HEK293T (cell line): ENCODE results near the gene KANK3.

Experiments used
- CTCF ChIA-PET: fragments of 350-600 bp; formaldehyde crosslinking; extraction: SDS; loops from one replicate; lab custom pipeline; 2021; ENCODE audit warnings: antibody characterized with exemption, inconsistent platforms; lab: Yijun Ruan, JAX
- POLR2A ChIA-PET: fragments of 350-600 bp; formaldehyde crosslinking; extraction: SDS; loops from one replicate; lab custom pipeline; 2020; ENCODE audit warnings: antibody characterized with exemption, inconsistent platforms; lab: Yijun Ruan, JAX
- DNase-seq: peaks from one replicate; pipeline ENCODE4 v3.0.0; 2012; ENCODE audit warnings: mixed read lengths; ENCODE audit errors: extremely low spot score
- ARNT ChIP-seq: fragments of 450-650 bp; IDR thresholded peaks from 2 replicates; pipeline ENCODE4 v1.6.1; 2017; ENCODE audit warnings: mild to moderate bottlenecking
- BHLHE40 ChIP-seq: fragments of 450-650 bp; IDR thresholded peaks from 2 replicates; pipeline ENCODE4 v1.6.1; 2016; ENCODE audit warnings: mild to moderate bottlenecking, moderate library complexity, borderline replicate concordance
- CTBP1 ChIP-seq: fragments of 450-650 bp; IDR thresholded peaks from 2 replicates; pipeline ENCODE4 v1.6.1; 2016; ENCODE audit warnings: borderline replicate concordance
- ELF4 ChIP-seq: fragments of 450-650 bp; IDR thresholded peaks from 2 replicates; pipeline ENCODE4 v1.6.1; 2017; ENCODE audit warnings: antibody characterized with exemption
- FOXA1 ChIP-seq: fragments of 450-650 bp; IDR thresholded peaks from 2 replicates; pipeline ENCODE4 v1.6.1; 2016; ENCODE audit warnings: mild to moderate bottlenecking
- FOXK2 ChIP-seq: fragments of 450-650 bp; IDR thresholded peaks from 2 replicates; pipeline ENCODE4 v1.6.1; 2016; ENCODE audit warnings: mild to moderate bottlenecking
- FOXM1 ChIP-seq: fragments of 450-650 bp; IDR thresholded peaks from 2 replicates; pipeline ENCODE4 v1.6.1; 2017; ENCODE audit warnings: mild to moderate bottlenecking, borderline replicate concordance
- HDGF ChIP-seq: fragments of 450-650 bp; IDR thresholded peaks from 2 replicates; pipeline ENCODE4 v1.6.1; 2017; ENCODE audit warnings: antibody characterized with exemption, borderline replicate concordance
- L3MBTL2 ChIP-seq: fragments of 450-650 bp; conservative IDR thresholded peaks from 2 replicates; pipeline ENCODE4 v1.6.1; 2016; ENCODE audit warnings: mild to moderate bottlenecking
- LEF1 ChIP-seq: fragments of 450-650 bp; IDR thresholded peaks from 2 replicates; pipeline ENCODE4 v1.6.1; 2017; ENCODE audit warnings: mild to moderate bottlenecking, borderline replicate concordance
- NFRKB ChIP-seq: fragments of 450-650 bp; IDR thresholded peaks from 2 replicates; pipeline ENCODE4 v1.6.1; 2016; ENCODE audit warnings: mild to moderate bottlenecking, moderate library complexity
- SP1 ChIP-seq: fragments of 450-650 bp; IDR thresholded peaks from 2 replicates; pipeline ENCODE4 v1.6.1; 2017
- SUZ12 ChIP-seq: fragments of 450-650 bp; IDR thresholded peaks from 2 replicates; pipeline ENCODE4 v1.6.1; 2016; ENCODE audit warnings: mild to moderate bottlenecking
- TARDBP ChIP-seq: fragments of 450-650 bp; IDR thresholded peaks from 2 replicates; pipeline ENCODE4 v1.6.1; 2016
- ZNF384 ChIP-seq: fragments of 450-650 bp; IDR thresholded peaks from 2 replicates; pipeline ENCODE4 v1.6.1; 2016
- TF ChIP-seq, protein P1 (sequence below): fragments of 450-650 bp; IDR thresholded peaks from 2 replicates; pipeline ENCODE4 v1.6.1; 2016

KANK3 gene

DNA sequence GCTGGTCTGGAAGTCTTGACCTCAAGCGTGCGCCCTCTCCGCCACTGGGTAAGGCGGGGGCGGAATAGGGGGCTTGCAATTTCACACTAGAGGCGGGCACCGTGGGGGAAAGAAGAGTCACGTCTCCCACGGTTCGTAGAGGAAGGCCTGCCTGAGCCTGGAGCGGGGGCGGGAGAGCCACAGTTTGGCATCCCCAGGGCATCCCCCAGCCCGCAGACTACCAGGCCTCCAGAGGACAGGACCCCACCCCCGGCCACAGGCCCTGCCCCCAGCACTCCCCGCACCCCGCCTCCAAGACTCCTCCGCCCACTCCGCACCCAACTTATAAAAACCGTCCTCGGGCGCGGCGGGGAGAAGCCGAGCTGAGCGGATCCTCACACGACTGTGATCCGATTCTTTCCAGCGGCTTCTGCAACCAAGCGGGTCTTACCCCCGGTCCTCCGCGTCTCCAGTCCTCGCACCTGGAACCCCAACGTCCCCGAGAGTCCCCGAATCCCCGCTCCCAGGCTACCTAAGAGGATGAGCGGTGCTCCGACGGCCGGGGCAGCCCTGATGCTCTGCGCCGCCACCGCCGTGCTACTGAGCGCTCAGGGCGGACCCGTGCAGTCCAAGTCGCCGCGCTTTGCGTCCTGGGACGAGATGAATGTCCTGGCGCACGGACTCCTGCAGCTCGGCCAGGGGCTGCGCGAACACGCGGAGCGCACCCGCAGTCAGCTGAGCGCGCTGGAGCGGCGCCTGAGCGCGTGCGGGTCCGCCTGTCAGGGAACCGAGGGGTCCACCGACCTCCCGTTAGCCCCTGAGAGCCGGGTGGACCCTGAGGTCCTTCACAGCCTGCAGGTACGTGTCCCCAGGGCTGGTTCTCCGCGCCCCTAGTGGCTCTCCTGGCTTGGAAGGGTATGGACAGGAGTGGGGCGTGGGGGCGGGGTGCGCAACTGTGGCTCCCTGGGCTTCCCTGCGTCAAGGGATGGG, 21.0 kb upstream of the KANK3 start, which contains the start of gene ANGPTL4:
TSS of gene ANGPTL4 (plus strand) at position 353 of the 969 bp plus-strand sequence. CDS start at position 520, 167 bp downstream.
- TF ChIP-seq, protein P1, sequence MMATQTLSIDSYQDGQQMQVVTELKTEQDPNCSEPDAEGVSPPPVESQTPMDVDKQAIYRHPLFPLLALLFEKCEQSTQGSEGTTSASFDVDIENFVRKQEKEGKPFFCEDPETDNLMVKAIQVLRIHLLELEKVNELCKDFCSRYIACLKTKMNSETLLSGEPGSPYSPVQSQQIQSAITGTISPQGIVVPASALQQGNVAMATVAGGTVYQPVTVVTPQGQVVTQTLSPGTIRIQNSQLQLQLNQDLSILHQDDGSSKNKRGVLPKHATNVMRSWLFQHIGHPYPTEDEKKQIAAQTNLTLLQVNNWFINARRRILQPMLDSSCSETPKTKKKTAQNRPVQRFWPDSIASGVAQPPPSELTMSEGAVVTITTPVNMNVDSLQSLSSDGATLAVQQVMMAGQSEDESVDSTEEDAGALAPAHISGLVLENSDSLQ = no peak
- TF ChIP-seq CTBP1 = no peak
- no peak for TF ChIP-seq ELF4
- TF ChIP-seq BHLHE40 = no peak
- TF ChIP-seq NFRKB = no peak
- TF ChIP-seq ZNF384 = no peak
- TF ChIP-seq FOXA1 = no peak
- no peak for TF ChIP-seq FOXM1
- TF ChIP-seq HDGF = no peak
- no peak for TF ChIP-seq LEF1
- TF ChIP-seq FOXK2 = no peak
- no peak for TF ChIP-seq TARDBP
- no peak for TF ChIP-seq ARNT
- TF ChIP-seq SUZ12 = no peak
- no peak for TF ChIP-seq L3MBTL2
- no peak for TF ChIP-seq SP1

DNA sequence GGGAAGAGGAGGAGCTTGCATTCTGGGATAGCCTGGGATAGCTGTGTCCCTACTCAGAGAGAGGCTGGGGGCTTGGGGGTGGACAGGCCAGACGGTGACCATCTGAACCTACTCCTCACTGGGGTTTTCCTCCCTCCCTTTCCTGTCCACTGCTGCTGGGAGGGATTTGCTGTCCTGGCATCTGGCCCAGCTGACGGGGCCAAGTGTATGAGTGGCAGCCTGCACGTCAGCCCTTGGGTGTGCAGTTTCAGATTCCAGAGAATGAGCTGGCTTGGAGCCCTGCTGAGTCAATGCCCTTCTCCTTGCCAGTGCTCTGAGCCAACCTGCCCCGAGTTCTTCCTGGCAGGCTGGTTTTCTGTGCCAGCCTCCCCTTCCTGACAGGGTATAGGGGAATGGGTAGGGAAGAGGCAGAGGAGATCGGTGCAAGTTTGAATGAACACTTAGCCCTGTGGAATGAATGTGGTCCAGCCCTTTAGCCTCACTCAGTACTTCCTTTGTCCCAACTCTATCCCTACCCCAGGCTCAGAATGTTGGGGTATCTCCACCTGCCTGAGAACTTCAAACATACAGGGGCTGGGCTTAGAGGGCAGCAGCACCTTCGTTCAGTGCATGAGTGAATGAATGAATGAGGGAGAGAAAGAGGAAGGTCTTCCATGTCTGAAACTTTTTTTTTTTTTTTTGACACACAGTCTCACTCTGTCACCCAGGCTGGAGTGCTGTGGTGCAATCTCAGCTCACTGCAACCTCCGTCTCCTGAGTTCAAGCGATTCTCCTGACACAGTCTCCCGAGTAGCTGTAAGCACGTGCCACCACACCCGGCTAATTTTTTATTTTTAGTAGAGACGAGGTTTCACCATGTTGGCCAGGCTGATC, 19.1 kb upstream of the KANK3 start:
- CTCF ChIA-PET = no interaction called here
- TF ChIP-seq, protein P1 = peak; percentile 71
- no peak for TF ChIP-seq SUZ12
- no peak for TF ChIP-seq TARDBP
- POLR2A ChIA-PET = interaction anchor here (1.2 kb wide), 1 partner anchor 28 kb away, joined by 5 read pairs; the partner anchor contains the start of gene RAB11B
- no peak for DNase-seq

More for the DNA sequence above, 21.0 kb upstream of the KANK3 start, which contains the start of gene ANGPTL4:
- CTCF ChIA-PET = no interaction called here
- POLR2A ChIA-PET = no interaction called here
- DNase-seq = no peak

- DNase-seq = no peak
- TF ChIP-seq SP1 (no peak), FOXA1 (no peak), NFRKB (no peak)
- ChIA-PET POLR2A (interaction anchor here (1.0 kb wide), 1 partner anchor 30 kb away, joined by 3 read pairs; the partner anchor contains the start of gene RAB11B), CTCF (interaction anchor here (0.6 kb wide), 1 partner anchor 748 kb away, joined by 6 read pairs; no protein-coding TSS in a partner anchor)
These were observed 17.1 kb upstream of the KANK3 start for GRCh38 chr19:8360196-8360595.

- DNase-seq = no peak
- TF ChIP-seq, protein P1 = no peak
- no peak for TF ChIP-seq L3MBTL2
- TF ChIP-seq CTBP1 = no peak
- TF ChIP-seq SUZ12 = no peak
- TF ChIP-seq BHLHE40 = no peak
- TF ChIP-seq LEF1 = no peak
- no peak for TF ChIP-seq ARNT
- no peak for TF ChIP-seq FOXA1
- no peak for TF ChIP-seq NFRKB
- no peak for TF ChIP-seq HDGF
- POLR2A ChIA-PET = no interaction called here
- CTCF ChIA-PET = interaction anchor here (0.6 kb wide), 1 partner anchor 111 kb away, joined by 3 read pairs; no protein-coding TSS in a partner anchor
These were observed 15.9 kb upstream of the KANK3 start for GRCh38 chr19:8358948-8359347.

GRCh38 chr19:8357007-8357521, 14.0 kb upstream of the KANK3 start:
- no peak for TF ChIP-seq ELF4
- TF ChIP-seq, protein P1 = no peak
- no peak for TF ChIP-seq HDGF
- ChIA-PET CTCF (no interaction called here), POLR2A (interaction anchor here (1.2 kb wide), 1 partner anchor 33 kb away, joined by 5 read pairs; the partner anchor contains the start of gene RAB11B)
- no peak for DNase-seq
